ENCODE measurements around the gene ZCCHC2.

ZCCHC2 gene

GRCh38 chr18:62537042-62537894 is 14.4 kb downstream of the ZCCHC2 start:
- peaks cover 79% of the 10 kb centered on the region for H3K79me2 ChIP-seq (ENCODE audit: control insufficient read depth, low read length)
- peaks cover 38% of the 10 kb centered on the region for H3K36me3 ChIP-seq (ENCODE audit: control insufficient read depth, low read length)
- no peaks in the 10 kb centered on the region for H3K9me2 ChIP-seq (replicated peaks; ENCODE audit: control insufficient read depth, low read length)
- 0 out of 2 replicates have a peak, but pooled peaks cover 3% of the 10 kb centered on the region for H3F3A ChIP-seq (ENCODE audit: control insufficient read depth, insufficient read depth)
- no peak overlapping the region for H3K27ac ChIP-seq (ENCODE audit: low read depth, low read length)
- TF ChIP-seq EZH2phosphoT487 (IDR thresholded peaks at IDR 0.05; ENCODE audit: borderline replicate concordance, low read length) (no peak), CTCF (IDR thresholded peaks at IDR 0.05; ENCODE audit: low read depth, low read length, poor library complexity, severe bottlenecking) (no peak)
- H3K27me3 ChIP-seq (ENCODE audit: control insufficient read depth, low read length): no peaks in the 10 kb centered on the region
- no peaks in the 10 kb centered on the region for H3K9me3 ChIP-seq (ENCODE audit: control insufficient read depth, insufficient read depth, low read length)
- H4K20me1 ChIP-seq (ENCODE audit: control insufficient read depth, insufficient read depth, low read depth, low read length): peaks cover 10% of the 10 kb centered on the region
- H3K4me3 ChIP-seq (ENCODE audit: low read length): no peak overlapping the region
- no peak overlapping the region for H3K4me2 ChIP-seq (ENCODE audit: low read length)
- H3K4me1 ChIP-seq (ENCODE audit: control insufficient read depth, low read length): peaks cover 15% of the 10 kb centered on the region

GRCh38 chr18:62537946-62538345 is 15.1 kb downstream of the ZCCHC2 start:
- Histone ChIP-seq H3K36me3 (ENCODE audit: control insufficient read depth, low read length) (peaks cover 45% of the 10 kb centered on the region), H4K20me1 (ENCODE audit: control insufficient read depth, insufficient read depth, low read depth, low read length) (peaks cover 10% of the 10 kb centered on the region), H3K9me3 (ENCODE audit: control insufficient read depth, insufficient read depth, low read length) (no peaks in the 10 kb centered on the region), H3K27me3 (ENCODE audit: control insufficient read depth, low read length) (no peaks in the 10 kb centered on the region), H3K4me1 (ENCODE audit: control insufficient read depth, low read length) (peaks cover 15% of the 10 kb centered on the region), H3K79me2 (ENCODE audit: control insufficient read depth, low read length) (peaks cover 72% of the 10 kb centered on the region), H3K9me2 (replicated peaks; ENCODE audit: control insufficient read depth, low read length) (no peaks in the 10 kb centered on the region), H3F3A (ENCODE audit: control insufficient read depth, insufficient read depth) (0 out of 2 replicates have a peak, but pooled peaks cover 3% of the 10 kb centered on the region), H3K27ac (ENCODE audit: low read depth, low read length) (no peak overlapping the region), H3K4me2 (ENCODE audit: low read length) (no peak overlapping the region), H3K4me3 (ENCODE audit: low read length) (no peak overlapping the region)
- TF ChIP-seq CTCF (IDR thresholded peaks at IDR 0.05; ENCODE audit: low read depth, low read length, poor library complexity, severe bottlenecking): no peak
- TF ChIP-seq EZH2phosphoT487 (IDR thresholded peaks at IDR 0.05; ENCODE audit: borderline replicate concordance, low read length): no peak

GRCh38 chr18:62538881-62539280 is 16.1 kb downstream of the ZCCHC2 start:
- TF ChIP-seq EZH2phosphoT487 (IDR thresholded peaks at IDR 0.05; ENCODE audit: borderline replicate concordance, low read length) (no peak), CTCF (IDR thresholded peaks at IDR 0.05; ENCODE audit: low read depth, low read length, poor library complexity, severe bottlenecking) (no peak)
- H3K9me2 ChIP-seq (replicated peaks; ENCODE audit: control insufficient read depth, low read length): no peaks in the 10 kb centered on the region
- H3K27me3 ChIP-seq (ENCODE audit: control insufficient read depth, low read length): no peaks in the 10 kb centered on the region
- no peak overlapping the region for H3K27ac ChIP-seq (ENCODE audit: low read depth, low read length)
- peaks cover 15% of the 10 kb centered on the region for H3K4me1 ChIP-seq (ENCODE audit: control insufficient read depth, low read length)
- no peak overlapping the region for H3K4me3 ChIP-seq (ENCODE audit: low read length)
- H3K36me3 ChIP-seq (ENCODE audit: control insufficient read depth, low read length): peaks cover 54% of the 10 kb centered on the region
- H3K4me2 ChIP-seq (ENCODE audit: low read length): no peak overlapping the region
- H3F3A ChIP-seq (ENCODE audit: control insufficient read depth, insufficient read depth): 0 out of 2 replicates have a peak, but pooled peaks cover 3% of the 10 kb centered on the region
- H4K20me1 ChIP-seq (ENCODE audit: control insufficient read depth, insufficient read depth, low read depth, low read length): peaks cover 10% of the 10 kb centered on the region
- H3K79me2 ChIP-seq (ENCODE audit: control insufficient read depth, low read length): peaks cover 63% of the 10 kb centered on the region
- H3K9me3 ChIP-seq (ENCODE audit: control insufficient read depth, insufficient read depth, low read length): no peaks in the 10 kb centered on the region
